Aortic smooth muscle cell (primary cell): ENCODE results near the gene IRX1. TPM values are rescaled to one million over a fixed set of nuclear protein-coding genes. Genes with fewer than 3 reads are reported as not detected.

Experiments used
- total RNA-seq: library from RNA; depleted of rRNA; stranded (reverse); fragments of >200 nt; gene quantifications from 2 replicates; pipeline ENCODE4 v1.2.3, GENCODE V29; 2014

IRX1 gene
- total RNA-seq, result 0.50 and 0.53 TPM in 2 replicates

GRCh38 chr5:3595006-3595961 is at the start of gene IRX1:
Gene IRX1, plus strand, starts transcription at chr5:3595832. Its CDS starts 274 bp downstream, at chr5:3596106.

